GM12878 (cell line): ENCODE data around the gene ACSL1. TPM values are rescaled to one million over a fixed set of nuclear protein-coding genes. Genes with fewer than 3 reads are reported as not detected.

ENCODE experiments used
- ATAC-seq: fragments of 200-7000 bp; cut with Tn5 transposase; 3 replicates; pipeline ENCODE4 v1.9.1; 2020; ENCODE audit warnings: mild to moderate bottlenecking, moderate library complexity
- BruUV-seq: library from RNA; stranded (reverse); fragments of 400-500 nt; replicated peaks from 2 replicates; lab custom pipeline; 2021; lab: Mats Ljungman, UMichigan
- CTCF ChIA-PET: fragments of 300-600 bp; sonication (Branson Sonifier 250); formaldehyde crosslinking; extraction: SDS; loops from one replicate; lab custom pipeline; 2021; ENCODE audit warnings: inconsistent platforms; lab: Yijun Ruan, JAX
- POLR2A ChIA-PET: fragments of 350-600 bp; formaldehyde crosslinking; extraction: SDS; loops from one replicate; lab custom pipeline; 2021; ENCODE audit warnings: inconsistent platforms; lab: Charles Lee
- RAD21 ChIA-PET: fragments of 300-600 bp; sonication (Branson Sonifier 250); formaldehyde crosslinking; loops from one replicate; lab custom pipeline; 2023; ENCODE audit warnings: antibody characterized with exemption; ENCODE audit not compliant: unreplicated experiment; lab: Charles Lee
- SMC1A ChIA-PET: fragments of 300-600 bp; sonication (Branson Sonifier 250); formaldehyde crosslinking; loops from one replicate; lab custom pipeline; 2023; ENCODE audit not compliant: unreplicated experiment, uncharacterized antibody; lab: Charles Lee
- DNase-seq: peaks from one replicate; pipeline ENCODE4 v3.0.0-alpha.2; 2011; ENCODE audit warnings: low read depth, low spot score
- FAIRE-seq: peaks from 3 replicates; lab custom pipeline; 2011; peaks lifted over from hg19 to GRCh38; lab: Jason Lieb, UNC
- H2AFZ ChIP-seq: 2 replicates; pipeline ENCODE4 v1.6.0; 2011; ENCODE audit warnings: low read depth, low read length, control low read depth; ENCODE audit not compliant: control insufficient read depth
- H3K27ac ChIP-seq: 2 replicates; pipeline ENCODE4 v1.5.1; 2011; ENCODE audit warnings: control low read depth; ENCODE audit not compliant: control insufficient read depth, insufficient read depth
- H3K27me3 ChIP-seq, 2 experiments: replicated peaks in 1 of 2; 2 replicates each; pipeline versions ENCODE4 v1.6.0 to v1.6.1; 2011; ENCODE audit warnings: low read length in 1 of 2; ENCODE audit not compliant: control insufficient read depth in 2 of 2, insufficient read depth in 2 of 2
- H3K36me3 ChIP-seq, 2 experiments: 2 replicates each; pipeline ENCODE4 v1.5.1; 2011; ENCODE audit warnings: low read length in 1 of 2; ENCODE audit not compliant: control insufficient read depth in 2 of 2, insufficient read depth in 2 of 2
- H3K4me1 ChIP-seq: 2 replicates; pipeline ENCODE4 v1.6.1; 2011; ENCODE audit warnings: mild to moderate bottlenecking, low read length, moderate library complexity, mixed read lengths; ENCODE audit not compliant: control insufficient read depth, insufficient read depth
- H3K4me2 ChIP-seq: 2 replicates; pipeline ENCODE4 v1.6.0; 2011; ENCODE audit warnings: control low read depth; ENCODE audit not compliant: control insufficient read depth, insufficient read depth
- H3K4me3 ChIP-seq: fragments of 200-600 bp; sonication (generic); 2 replicates; pipeline ENCODE4 v1.5.1; 2016
- H3K79me2 ChIP-seq: 2 replicates; pipeline ENCODE4 v1.6.0; 2011; ENCODE audit warnings: low read length; ENCODE audit not compliant: control insufficient read depth, insufficient read depth
- H3K9ac ChIP-seq: 2 replicates; pipeline ENCODE4 v1.8.0; 2011; ENCODE audit warnings: low read length, control low read depth, mixed read lengths; ENCODE audit not compliant: control insufficient read depth, insufficient read depth
- H3K9me3 ChIP-seq: replicated peaks from 3 replicates; pipeline ENCODE4 v1.5.1; 2011; ENCODE audit warnings: mild to moderate bottlenecking, low read length; ENCODE audit not compliant: control insufficient read depth, insufficient read depth
- H4K20me1 ChIP-seq: 2 replicates; pipeline ENCODE4 v1.6.0; 2011; ENCODE audit not compliant: control insufficient read depth, insufficient read depth
- BACH1 ChIP-seq: fragments of 450-650 bp; IDR thresholded peaks from 2 replicates; pipeline ENCODE4 v1.6.1; 2017; ENCODE audit warnings: mild to moderate bottlenecking, borderline replicate concordance
- BHLHE40 ChIP-seq, 2 experiments: fragments of 450-650 bp in 1 of 2; IDR thresholded peaks; 2 replicates each; pipeline ENCODE4 v1.6.1; 2011 to 2017; ENCODE audit warnings: low read depth in 2 of 2, borderline replicate concordance in 1 of 2, improper control_type of control experiment in 1 of 2, low read length in 1 of 2, mild to moderate bottlenecking in 1 of 2
- DPF2 ChIP-seq: fragments of 450-650 bp; IDR thresholded peaks from 2 replicates; pipeline ENCODE4 v1.6.1; 2017; ENCODE audit warnings: mild to moderate bottlenecking
- GATAD2B ChIP-seq: fragments of 450-650 bp; conservative IDR thresholded peaks from 2 replicates; pipeline ENCODE4 v1.6.1; 2017; ENCODE audit warnings: low read depth, mild to moderate bottlenecking, moderate library complexity
- IKZF2 ChIP-seq, 2 experiments: fragments of 450-650 bp; IDR thresholded peaks; 2 replicates each; pipeline ENCODE4 v1.6.1; 2017; ENCODE audit warnings: mild to moderate bottlenecking in 2 of 2, moderate library complexity in 2 of 2
- KDM1A ChIP-seq: fragments of 200-600 bp; sonication (generic); IDR thresholded peaks from 2 replicates; pipeline ENCODE4 v1.6.1; 2016; ENCODE audit warnings: borderline replicate concordance
- LARP7 ChIP-seq: fragments of 450-650 bp; IDR thresholded peaks from 2 replicates; pipeline ENCODE4 v1.6.1; 2017; ENCODE audit warnings: mild to moderate bottlenecking
- MEF2B ChIP-seq: fragments of 450-650 bp; IDR thresholded peaks from 2 replicates; pipeline ENCODE4 v1.6.1; 2018; ENCODE audit warnings: mild to moderate bottlenecking, moderate library complexity; ENCODE audit not compliant: partially characterized antibody, poor library complexity, severe bottlenecking
- MXI1 ChIP-seq: fragments of 150-350 bp; IDR thresholded peaks from 2 replicates; pipeline ENCODE4 v1.6.1; 2011; ENCODE audit warnings: low read depth, mild to moderate bottlenecking, inconsistent platforms, low read length, improper control_type of control experiment
- NFYB ChIP-seq: IDR thresholded peaks from 2 replicates; pipeline ENCODE4 v1.6.1; 2011; ENCODE audit warnings: low read depth, mild to moderate bottlenecking, low read length, improper control_type of control experiment, moderate library complexity; ENCODE audit not compliant: insufficient read depth
- NKRF ChIP-seq: fragments of 450-650 bp; conservative IDR thresholded peaks from 2 replicates; pipeline ENCODE4 v1.6.1; 2017; ENCODE audit warnings: mild to moderate bottlenecking, moderate library complexity
- NR2F1 ChIP-seq: fragments of 450-650 bp; conservative IDR thresholded peaks from 2 replicates; pipeline ENCODE4 v1.6.1; 2017; ENCODE audit warnings: mild to moderate bottlenecking
- PAX5 ChIP-seq: IDR thresholded peaks from 2 replicates; pipeline ENCODE4 v1.6.1; 2011; ENCODE audit warnings: low read depth, low read length, borderline replicate concordance
- RB1 ChIP-seq: fragments of 450-650 bp; formaldehyde crosslinking; IDR thresholded peaks from 2 replicates; pipeline ENCODE4 v1.6.1; 2017; ENCODE audit warnings: mild to moderate bottlenecking, borderline replicate concordance
- RELA ChIP-seq: fragments of 450-650 bp; IDR thresholded peaks from 2 replicates; pipeline ENCODE4 v1.8.0; 2014; ENCODE audit warnings: borderline replicate concordance; ENCODE audit not compliant: partially characterized antibody
- STAT1 ChIP-seq: fragments of 450-650 bp; conservative IDR thresholded peaks from 2 replicates; pipeline ENCODE4 v1.6.1; 2014; ENCODE audit warnings: antibody characterized with exemption, mild to moderate bottlenecking
- TAF1 ChIP-seq: IDR thresholded peaks from 2 replicates; pipeline ENCODE4 v1.6.1; 2011; ENCODE audit warnings: mild to moderate bottlenecking, low read depth, low read length, borderline replicate concordance
- ZNF217 ChIP-seq: fragments of 450-650 bp; IDR thresholded peaks from 2 replicates; pipeline ENCODE4 v1.6.1; 2017; ENCODE audit warnings: antibody characterized with exemption, mild to moderate bottlenecking
- ZSCAN29 ChIP-seq: fragments of 450-650 bp; IDR thresholded peaks from 2 replicates; pipeline ENCODE4 v1.6.1; 2017; ENCODE audit warnings: mild to moderate bottlenecking, moderate library complexity
- WGBS: methylation state at CpG from one replicate; pipeline ENCODE4 v1.1.6; 2016; ENCODE audit warnings: low lambda C conversion rate; ENCODE audit not compliant: insufficient replicate concordance, insufficient coverage; ENCODE audit errors: missing lambda C conversion rate; 5-methylcytosine and 5-hydroxymethylcytosine counted together
- in situ Hi-C: fragments of 300-500 bp; cut with MboI; formaldehyde crosslinking; loops from 9 replicates; pipeline ENCODE4 v1.14.3; 2018; ENCODE audit warnings: mixed read lengths
- intact Hi-C: fragments of 100-400 bp; cut with micrococcal nuclease; formaldehyde crosslinking; loops from one replicate; pipeline ENCODE4 v1.14.2; 2022; ENCODE audit not compliant: unreplicated experiment
- polyA plus RNA-seq, 11 experiments: library from polyadenylated mRNA; depleted of rRNA in 4 of 11; unstranded in 6 of 11; stranded (reverse) in 5 of 11; fragments of >200 nt; fragmentation: Nextera tagmentation in 4 of 11; fragmentation: Illumina TruSeq in 1 of 11; extraction: Ambion mirVana in 4 of 11; extraction: Trizol in 1 of 11; gene quantifications; 1 replicate in 1 of 11; 2 replicates in 10 of 11; pipeline versions ENCODE4 v1.2.1 to v1.2.3, GENCODE V29; 2011 to 2016; ENCODE audit warnings: inconsistent platforms in 2 of 11, missing spikeins in 2 of 11, low read depth in 1 of 11
- total RNA-seq, 4 experiments: library from RNA; depleted of rRNA in 3 of 4; stranded (reverse); fragments of >200 nt in 3 of 4; fragmentation: Illumina TruSeq in 1 of 4; extraction: Trizol in 1 of 4; gene quantifications; 2 replicates each; pipeline versions ENCODE4 v1.2.1 to v1.2.3, GENCODE V29; 2013 to 2021

Gene ACSL1
- total and polyA plus RNA-seq, 10 of the 15 experiments (the other 5 are each of a cell fraction or from before 2014, with no cell fraction given) = 30.7 to 68.1 (median 58.7) TPM

- intact Hi-C loops = loop anchor here (1.0 kb wide), 1 partner anchor 25 kb away; no protein-coding TSS in a partner anchor
- Histone ChIP-seq H3K36me3 (no peaks in the 10 kb centered on the region), H3K27me3 (no peaks in the 10 kb centered on the region), H3K79me2 (peaks cover 52% of the 10 kb centered on the region), H3K27ac (peak overlapping the region; percentile 90), H3K4me3 (peak overlapping the region; percentile 77), H2AFZ (peak overlapping the region; percentile 61), H3K9me3 (no peaks in the 10 kb centered on the region), H3K4me1 (peaks cover 30% of the 10 kb centered on the region), H3K9ac (peak overlapping the region; percentile 78), H4K20me1 (no peaks in the 10 kb centered on the region), H3K4me2 (peak overlapping the region; percentile 43)
- RAD21 ChIA-PET = interaction anchor here (1.0 to 6.9 kb wide), 8 partner anchors 10 to 408 kb away, joined by 3 to 47 read pairs (median 4); no protein-coding TSS in a partner anchor
- SMC1A ChIA-PET = interaction anchor here (1.2 to 3.5 kb wide), 5 partner anchors 10 to 81 kb away, joined by 3 to 31 read pairs (median 7); no protein-coding TSS in a partner anchor
- in situ Hi-C loops = no loop called here
- TF ChIP-seq MXI1 (peak; percentile 68), ZNF217 (0 out of 2 replicates have a peak, but pooled peaks have one; percentile 63), RB1 (0 out of 2 replicates have a peak, but pooled peaks have one; percentile 39), TAF1 (no peak), NKRF (peak; percentile 40), RELA (no peak), IKZF2 (IDR thresholded peaks at IDR 0.05) (no peak), STAT1 (0 out of 2 replicates have a peak, but pooled peaks have one; percentile 11), MEF2B (no peak), DPF2 (peak; percentile 67), GATAD2B (peak; percentile 96; the same call in 1 of the 2 replicates), NR2F1 (peak; percentile 57; the same call in 1 of the 2 replicates), BHLHE40 (IDR thresholded peaks at IDR 0.05; ENCODE audit: borderline replicate concordance in 1 of 2, low read depth in 2 of 2, low read length in 1 of 2) (peak; percentile 9 to 77; a peak in 2 of 4 replicates), KDM1A (no peak), LARP7 (peak; percentile 98), PAX5 (0 out of 2 replicates have a peak, but pooled peaks have one; percentile 15), NFYB (no peak), BACH1 (peak; percentile 94), ZSCAN29 (peak; percentile 18; the same call in 1 of the 2 replicates)
- no peak for DNase-seq
- peak; percentile 18 for ATAC-seq
- no peak for FAIRE-seq
- POLR2A ChIA-PET = interaction anchor here (0.6 to 1.8 kb wide), 9 partner anchors 9 to 538 kb away, joined by 3 to 6 read pairs (median 3); partner anchors contain the start of gene CENPU
- CTCF ChIA-PET = interaction anchor here (1.2 to 1.7 kb wide), 3 partner anchors 9 to 27 kb away, joined by 3 to 5 read pairs (median 4); no protein-coding TSS in a partner anchor
- WGBS = 1% methylated on average over 78 of the region's 92 CpGs
- no TSS peak for BruUV-seq
Observed at GRCh38 chr4:184825141-184825895, 450 bp downstream of the ACSL1 start.
